Osteocyte (in vitro differentiated cells): ENCODE results near the gene ZNF423. TPM values are rescaled to one million over a fixed set of nuclear protein-coding genes. Genes with fewer than 3 reads are reported as not detected.

Experiments
- DNase-seq: peaks from one replicate; pipeline ENCODE4 v3.0.0; 2021; ENCODE audit warnings: mixed read lengths; ENCODE audit not compliant: unreplicated experiment; ENCODE audit errors: extremely low spot score
- H3K27ac Mint-ChIP-seq: one replicate; pipeline ENCODE4 v1.8.0; 2021; ENCODE audit warnings: mild to moderate bottlenecking, mixed read lengths; ENCODE audit not compliant: unreplicated experiment
- H3K27me3 Mint-ChIP-seq: one replicate; pipeline ENCODE4 v1.8.0; 2021; ENCODE audit warnings: mixed read lengths; ENCODE audit not compliant: unreplicated experiment
- H3K36me3 Mint-ChIP-seq: one replicate; pipeline ENCODE4 v1.8.0; 2021; ENCODE audit warnings: mixed read lengths; ENCODE audit not compliant: unreplicated experiment
- H3K4me1 Mint-ChIP-seq: one replicate; pipeline ENCODE4 v1.8.0; 2021; ENCODE audit warnings: mixed read lengths; ENCODE audit not compliant: unreplicated experiment
- H3K4me3 Mint-ChIP-seq: one replicate; pipeline ENCODE4 v1.8.0; 2021; ENCODE audit warnings: mild to moderate bottlenecking, moderate library complexity, mixed read lengths; ENCODE audit not compliant: unreplicated experiment
- H3K9me3 Mint-ChIP-seq: one replicate; pipeline ENCODE4 v1.8.0; 2021; ENCODE audit warnings: mixed read lengths; ENCODE audit not compliant: unreplicated experiment
- total RNA-seq: library from RNA; stranded (reverse); gene quantifications from 2 replicates; pipeline ENCODE4 v1.2.1, GENCODE V29; 2021
- TF ChIP-seq, protein P1 (sequence below): fragments of 200-600 bp; sonication (generic); IDR thresholded peaks from 2 replicates; pipeline ENCODE4 v1.5.0; 2021; ENCODE audit warnings: antibody characterized with exemption, mild to moderate bottlenecking, moderate library complexity

Gene ZNF423
- total RNA-seq, 1 donor from 2014 or later: 25.1 TPM

DNA sequence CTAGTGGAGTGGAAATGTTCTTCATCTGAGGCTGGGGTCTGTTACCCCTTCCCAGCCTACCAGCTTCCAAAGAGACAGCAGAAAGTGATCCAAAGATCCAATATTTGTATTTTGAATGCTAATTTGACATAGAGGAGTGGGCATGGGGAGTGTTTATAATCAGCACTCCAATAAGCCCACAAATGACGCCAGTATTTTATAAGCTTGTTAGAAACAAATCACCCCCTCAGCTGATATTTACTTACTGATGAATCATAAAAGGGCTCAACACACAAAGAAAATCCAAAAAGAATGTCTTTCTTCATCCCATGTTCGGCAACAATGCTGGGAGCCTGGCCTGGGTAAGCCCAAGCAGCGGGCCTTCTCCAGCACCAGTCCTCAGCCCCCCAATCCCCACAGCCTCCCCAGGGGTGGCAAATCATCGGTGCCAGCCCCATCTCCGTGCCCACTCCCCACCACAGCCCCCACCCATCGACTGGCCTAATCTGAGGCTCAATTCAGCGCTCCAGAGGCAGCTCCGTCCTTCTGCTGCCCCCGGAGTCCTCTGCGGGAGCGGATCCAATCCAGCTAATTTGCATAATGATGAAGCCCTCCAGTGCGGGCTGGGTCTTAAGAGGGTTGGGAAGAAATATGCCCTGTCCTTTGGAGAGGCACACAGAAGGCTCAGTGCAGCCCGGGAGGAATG is 312.8 kb downstream of the ZNF423 start:
- Mint-ChIP-seq H3K36me3 (no peaks in the 10 kb centered on the region), H3K27me3 (peaks cover 24% of the 10 kb centered on the region), H3K9me3 (no peaks in the 10 kb centered on the region), H3K4me3 (no peak overlapping the region), H3K27ac (no peak overlapping the region), H3K4me1 (peaks cover 51% of the 10 kb centered on the region)
- DNase-seq: no peak
- TF ChIP-seq, protein P1, sequence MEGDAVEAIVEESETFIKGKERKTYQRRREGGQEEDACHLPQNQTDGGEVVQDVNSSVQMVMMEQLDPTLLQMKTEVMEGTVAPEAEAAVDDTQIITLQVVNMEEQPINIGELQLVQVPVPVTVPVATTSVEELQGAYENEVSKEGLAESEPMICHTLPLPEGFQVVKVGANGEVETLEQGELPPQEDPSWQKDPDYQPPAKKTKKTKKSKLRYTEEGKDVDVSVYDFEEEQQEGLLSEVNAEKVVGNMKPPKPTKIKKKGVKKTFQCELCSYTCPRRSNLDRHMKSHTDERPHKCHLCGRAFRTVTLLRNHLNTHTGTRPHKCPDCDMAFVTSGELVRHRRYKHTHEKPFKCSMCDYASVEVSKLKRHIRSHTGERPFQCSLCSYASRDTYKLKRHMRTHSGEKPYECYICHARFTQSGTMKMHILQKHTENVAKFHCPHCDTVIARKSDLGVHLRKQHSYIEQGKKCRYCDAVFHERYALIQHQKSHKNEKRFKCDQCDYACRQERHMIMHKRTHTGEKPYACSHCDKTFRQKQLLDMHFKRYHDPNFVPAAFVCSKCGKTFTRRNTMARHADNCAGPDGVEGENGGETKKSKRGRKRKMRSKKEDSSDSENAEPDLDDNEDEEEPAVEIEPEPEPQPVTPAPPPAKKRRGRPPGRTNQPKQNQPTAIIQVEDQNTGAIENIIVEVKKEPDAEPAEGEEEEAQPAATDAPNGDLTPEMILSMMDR: no peak

GRCh38 chr16:49542391-49542891 is 313.5 kb downstream of the ZNF423 start:
- peaks cover 24% of the 10 kb centered on the region for H3K27me3 Mint-ChIP-seq
- H3K4me3 Mint-ChIP-seq: no peak overlapping the region
- H3K36me3 Mint-ChIP-seq: no peaks in the 10 kb centered on the region
- no peak overlapping the region for H3K27ac Mint-ChIP-seq
- no peaks in the 10 kb centered on the region for H3K9me3 Mint-ChIP-seq
- no peak for DNase-seq
- peaks cover 52% of the 10 kb centered on the region for H3K4me1 Mint-ChIP-seq
- TF ChIP-seq, protein P1: no peak

DNA sequence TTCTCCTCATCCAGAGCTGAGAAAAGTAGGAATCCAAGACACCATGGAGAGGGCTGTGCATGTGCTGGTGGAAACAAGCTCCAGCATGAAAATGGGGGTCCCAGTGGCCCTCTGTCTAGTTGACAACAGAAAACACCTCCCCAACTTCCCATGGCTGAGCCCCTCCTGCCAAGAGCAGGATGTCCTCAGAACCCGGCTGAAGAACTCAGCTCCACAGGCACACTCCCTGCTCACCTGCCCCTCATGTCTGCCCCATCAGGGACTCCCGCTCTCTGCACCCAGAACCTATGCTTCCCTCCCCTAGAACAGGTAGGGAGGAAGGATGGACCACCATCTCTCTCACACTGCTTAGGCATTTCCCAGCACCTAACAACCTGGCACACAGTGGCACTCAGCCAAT is 315.1 kb downstream of the ZNF423 start:
- H3K4me1 Mint-ChIP-seq: peaks cover 50% of the 10 kb centered on the region
- no peaks in the 10 kb centered on the region for H3K9me3 Mint-ChIP-seq
- H3K4me3 Mint-ChIP-seq: no peak overlapping the region
- H3K27ac Mint-ChIP-seq: no peak overlapping the region
- TF ChIP-seq, protein P1: no peak
- H3K27me3 Mint-ChIP-seq: peaks cover 15% of the 10 kb centered on the region
- DNase-seq: no peak
- no peaks in the 10 kb centered on the region for H3K36me3 Mint-ChIP-seq

DNA sequence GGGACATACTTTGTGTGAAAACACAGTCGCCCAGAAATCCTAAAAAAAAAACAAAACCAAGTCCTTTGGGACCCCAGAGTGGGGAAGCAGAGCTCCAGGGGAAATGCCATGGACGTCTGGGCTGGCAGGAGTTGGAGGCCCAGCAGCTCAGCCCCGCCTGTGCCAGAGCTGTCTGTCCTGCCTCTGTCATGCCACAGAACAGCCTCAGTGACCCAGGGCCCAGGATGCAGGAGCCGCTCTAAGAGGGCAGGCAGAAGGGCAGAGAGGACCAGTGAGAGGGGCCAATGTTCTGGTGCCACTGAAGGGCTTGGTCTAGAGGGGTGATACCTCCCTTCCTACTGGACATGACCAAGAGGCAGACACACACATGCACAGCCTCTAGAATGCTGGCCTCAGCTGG is 316.2 kb downstream of the ZNF423 start:
- Mint-ChIP-seq H3K9me3 (no peaks in the 10 kb centered on the region), H3K4me3 (no peak overlapping the region), H3K36me3 (no peaks in the 10 kb centered on the region), H3K4me1 (peaks cover 49% of the 10 kb centered on the region), H3K27me3 (peaks cover 22% of the 10 kb centered on the region), H3K27ac (peak overlapping the region; percentile 66)
- no peak for DNase-seq
- TF ChIP-seq, protein P1: no peak

DNA sequence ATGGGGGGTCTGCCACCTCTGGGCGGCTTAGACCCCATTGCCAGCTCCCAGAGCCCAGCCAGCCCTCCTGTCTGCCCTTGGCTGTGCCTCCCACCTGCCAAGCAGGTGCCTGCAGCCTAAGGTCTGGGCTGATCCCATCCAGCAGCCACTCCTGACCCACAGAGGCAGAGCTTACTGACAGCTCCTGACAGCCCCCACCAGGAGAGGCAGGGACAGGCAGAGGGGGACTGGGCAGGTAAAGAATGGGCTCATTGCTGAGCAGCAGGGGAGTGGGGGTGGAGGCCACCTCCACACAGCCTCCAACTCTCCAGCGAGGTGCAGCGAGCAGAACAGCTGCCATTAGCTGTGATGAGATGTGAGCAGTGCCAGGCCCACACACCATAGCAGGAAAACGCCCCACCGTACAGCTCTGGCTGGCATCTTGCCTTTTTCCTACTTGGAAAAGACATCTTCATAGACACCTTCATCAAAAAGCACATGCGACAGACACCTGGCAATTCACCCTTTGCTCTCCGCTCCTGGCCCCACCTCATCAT is 317.9 kb downstream of the ZNF423 start:
- Mint-ChIP-seq H3K27ac (no peak overlapping the region), H3K4me3 (no peak overlapping the region), H3K27me3 (peaks cover 16% of the 10 kb centered on the region), H3K4me1 (peaks cover 46% of the 10 kb centered on the region), H3K9me3 (no peaks in the 10 kb centered on the region), H3K36me3 (no peaks in the 10 kb centered on the region)
- no peak for DNase-seq
- TF ChIP-seq, protein P1: no peak
